OCI-LY1 (cell line): Measurements from ENCODE around the gene CELF4.

ENCODE experiments used
- H2AFZ ChIP-seq: fragments of 200-600 bp; sonication (generic), shearing (Covaris generic); 2 replicates; pipeline ENCODE4 v1.6.0; 2014; ENCODE audit warnings: antibody characterized with exemption, mild to moderate bottlenecking, low read length
- H3F3A ChIP-seq: fragments of 200-600 bp; sonication (generic), shearing (Covaris generic); 2 replicates; pipeline ENCODE4 v1.6.0; 2014; ENCODE audit warnings: mild to moderate bottlenecking, antibody characterized with exemption, low read length, moderate library complexity; ENCODE audit not compliant: insufficient read depth
- H3K27ac ChIP-seq: fragments of 200-600 bp; sonication (generic); 2 replicates; pipeline ENCODE4 v1.5.1; 2014; ENCODE audit warnings: low read length, mixed run types, mild to moderate bottlenecking, low read depth; ENCODE audit not compliant: poor library complexity, severe bottlenecking
- H3K27me3 ChIP-seq: fragments of 200-600 bp; sonication (generic); 2 replicates; pipeline ENCODE4 v1.6.0; 2014; ENCODE audit warnings: antibody characterized with exemption, mild to moderate bottlenecking, low read length, moderate library complexity; ENCODE audit not compliant: insufficient read depth
- H3K36me3 ChIP-seq: fragments of 200-600 bp; sonication (generic); 2 replicates; pipeline ENCODE4 v1.6.1; 2014; ENCODE audit warnings: mild to moderate bottlenecking, antibody characterized with exemption, low read length, moderate library complexity, mixed read lengths; ENCODE audit not compliant: insufficient read depth
- H3K4me1 ChIP-seq: fragments of 200-600 bp; sonication (generic); 2 replicates; pipeline ENCODE4 v1.5.1; 2014; ENCODE audit warnings: mild to moderate bottlenecking, low read length, moderate library complexity; ENCODE audit not compliant: insufficient read depth, severe bottlenecking
- H3K4me2 ChIP-seq: fragments of 200-600 bp; sonication (generic), shearing (Covaris generic); 2 replicates; pipeline ENCODE4 v1.6.1; 2014; ENCODE audit warnings: low read length
- H3K4me3 ChIP-seq: fragments of 200-600 bp; sonication (generic); 2 replicates; pipeline ENCODE4 v1.5.1; 2014; ENCODE audit warnings: low read length, low read depth, mild to moderate bottlenecking, mixed read lengths; ENCODE audit not compliant: poor library complexity, severe bottlenecking
- H3K79me2 ChIP-seq: fragments of 200-600 bp; shearing (Covaris generic); 2 replicates; pipeline ENCODE4 v1.6.1; 2016; ENCODE audit warnings: mixed run types, low read length, mixed read lengths; ENCODE audit not compliant: insufficient read depth
- H3K9ac ChIP-seq: fragments of 200-600 bp; sonication (generic), shearing (Covaris generic); 2 replicates; pipeline ENCODE4 v1.6.1; 2014; ENCODE audit warnings: mild to moderate bottlenecking, low read length, mixed read lengths
- H3K9me2 ChIP-seq: fragments of 200-600 bp; sonication (generic), shearing (Covaris generic); 2 replicates; pipeline ENCODE4 v1.6.1; 2014; ENCODE audit warnings: low read depth, mild to moderate bottlenecking, low read length, mixed read lengths
- H3K9me3 ChIP-seq: fragments of 200-600 bp; shearing (Covaris generic); 2 replicates; pipeline ENCODE4 v1.6.1; 2014; ENCODE audit warnings: low read length, mixed read lengths
- H4K20me1 ChIP-seq: fragments of 200-600 bp; sonication (generic), shearing (Covaris generic); 2 replicates; pipeline ENCODE4 v1.6.0; 2016; ENCODE audit warnings: mild to moderate bottlenecking, low read length; ENCODE audit not compliant: insufficient read depth
- EZH2 ChIP-seq: fragments of 200-600 bp; sonication (generic), shearing (Covaris generic); IDR thresholded peaks from 2 replicates; pipeline ENCODE4 v1.8.0; 2017; ENCODE audit warnings: borderline replicate concordance, mixed run types, mild to moderate bottlenecking, antibody characterized with exemption, low read length, moderate library complexity, mixed read lengths
- TF ChIP-seq, protein P1 (sequence below): fragments of 200-600 bp; sonication (generic), shearing (Covaris generic); IDR thresholded peaks from 2 replicates; pipeline ENCODE4 v1.5.1; 2017; ENCODE audit warnings: mild to moderate bottlenecking, antibody characterized with exemption, low read length, moderate library complexity, mixed read lengths

Gene CELF4

GRCh38 chr18:37419315-37419714 lies 146.3 kb downstream of the CELF4 start:
- Histone ChIP-seq H3K9ac (no peak overlapping the region), H3K4me1 (no peaks in the 10 kb centered on the region), H3K27ac (no peak overlapping the region), H3K36me3 (no peaks in the 10 kb centered on the region), H3K9me3 (no peaks in the 10 kb centered on the region), H3K4me2 (no peak overlapping the region), H3F3A (no peaks in the 10 kb centered on the region), H2AFZ (no peak overlapping the region), H3K79me2 (no peaks in the 10 kb centered on the region), H3K27me3 (no peaks in the 10 kb centered on the region; the same call in 1 of the 2 replicates), H3K9me2 (no peaks in the 10 kb centered on the region), H3K4me3 (no peak overlapping the region), H4K20me1 (no peaks in the 10 kb centered on the region)
- TF ChIP-seq, protein P1, sequence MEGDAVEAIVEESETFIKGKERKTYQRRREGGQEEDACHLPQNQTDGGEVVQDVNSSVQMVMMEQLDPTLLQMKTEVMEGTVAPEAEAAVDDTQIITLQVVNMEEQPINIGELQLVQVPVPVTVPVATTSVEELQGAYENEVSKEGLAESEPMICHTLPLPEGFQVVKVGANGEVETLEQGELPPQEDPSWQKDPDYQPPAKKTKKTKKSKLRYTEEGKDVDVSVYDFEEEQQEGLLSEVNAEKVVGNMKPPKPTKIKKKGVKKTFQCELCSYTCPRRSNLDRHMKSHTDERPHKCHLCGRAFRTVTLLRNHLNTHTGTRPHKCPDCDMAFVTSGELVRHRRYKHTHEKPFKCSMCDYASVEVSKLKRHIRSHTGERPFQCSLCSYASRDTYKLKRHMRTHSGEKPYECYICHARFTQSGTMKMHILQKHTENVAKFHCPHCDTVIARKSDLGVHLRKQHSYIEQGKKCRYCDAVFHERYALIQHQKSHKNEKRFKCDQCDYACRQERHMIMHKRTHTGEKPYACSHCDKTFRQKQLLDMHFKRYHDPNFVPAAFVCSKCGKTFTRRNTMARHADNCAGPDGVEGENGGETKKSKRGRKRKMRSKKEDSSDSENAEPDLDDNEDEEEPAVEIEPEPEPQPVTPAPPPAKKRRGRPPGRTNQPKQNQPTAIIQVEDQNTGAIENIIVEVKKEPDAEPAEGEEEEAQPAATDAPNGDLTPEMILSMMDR = no peak
- no peak for TF ChIP-seq EZH2

GRCh38 chr18:37414816-37415215 lies 150.8 kb downstream of the CELF4 start:
- H4K20me1 ChIP-seq = no peaks in the 10 kb centered on the region
- no peak overlapping the region for H3K9ac ChIP-seq
- H2AFZ ChIP-seq = no peak overlapping the region
- no peaks in the 10 kb centered on the region for H3K36me3 ChIP-seq
- H3K9me3 ChIP-seq = no peaks in the 10 kb centered on the region
- H3K4me2 ChIP-seq = no peak overlapping the region
- H3K4me1 ChIP-seq = no peaks in the 10 kb centered on the region
- TF ChIP-seq, protein P1 = no peak
- TF ChIP-seq EZH2 = no peak
- H3K27me3 ChIP-seq = no peaks in the 10 kb centered on the region; the same call in 1 of the 2 replicates
- H3K79me2 ChIP-seq = no peaks in the 10 kb centered on the region
- no peak overlapping the region for H3K27ac ChIP-seq
- no peaks in the 10 kb centered on the region for H3K9me2 ChIP-seq
- H3K4me3 ChIP-seq = no peak overlapping the region
- H3F3A ChIP-seq = no peaks in the 10 kb centered on the region

- Histone ChIP-seq H3K79me2 (no peaks in the 10 kb centered on the region), H3K27ac (no peak overlapping the region), H3K9ac (no peak overlapping the region), H3K27me3 (no peaks in the 10 kb centered on the region), H3K9me3 (no peaks in the 10 kb centered on the region), H3K4me1 (no peaks in the 10 kb centered on the region), H4K20me1 (no peaks in the 10 kb centered on the region), H2AFZ (no peak overlapping the region), H3K4me3 (no peak overlapping the region), H3K9me2 (no peaks in the 10 kb centered on the region), H3K4me2 (no peak overlapping the region), H3K36me3 (no peaks in the 10 kb centered on the region), H3F3A (no peaks in the 10 kb centered on the region)
- TF ChIP-seq, protein P1 = no peak
- TF ChIP-seq EZH2 = no peak
Measured at GRCh38 chr18:37412829-37413228, 152.8 kb downstream of the CELF4 start.
